Lung microvascular endothelial cell (primary cell): ENCODE data around the gene KCNJ8. TPM values are rescaled to one million over a fixed set of nuclear protein-coding genes. Genes with fewer than 3 reads are reported as not detected.
"Not testable (repeated sequence)": the region's sequence is repeated elsewhere in the genome, so short reads cannot be mapped to it uniquely, and the experiment has no call there.

ENCODE experiments used
- DNase-seq, 2 donors: peaks; one replicate each; pipeline versions ENCODE4 v3.0.0 to v3.0.0-alpha.2; 2010; ENCODE audit warnings: low read depth in 2 of 2
- total RNA-seq: library from RNA; depleted of rRNA; stranded (reverse); fragments of >200 nt; gene quantifications from 2 replicates; pipeline ENCODE4 v1.2.1, GENCODE V29; 2014

Gene KCNJ8
- total RNA-seq = not detected in 2 replicates

DNA sequence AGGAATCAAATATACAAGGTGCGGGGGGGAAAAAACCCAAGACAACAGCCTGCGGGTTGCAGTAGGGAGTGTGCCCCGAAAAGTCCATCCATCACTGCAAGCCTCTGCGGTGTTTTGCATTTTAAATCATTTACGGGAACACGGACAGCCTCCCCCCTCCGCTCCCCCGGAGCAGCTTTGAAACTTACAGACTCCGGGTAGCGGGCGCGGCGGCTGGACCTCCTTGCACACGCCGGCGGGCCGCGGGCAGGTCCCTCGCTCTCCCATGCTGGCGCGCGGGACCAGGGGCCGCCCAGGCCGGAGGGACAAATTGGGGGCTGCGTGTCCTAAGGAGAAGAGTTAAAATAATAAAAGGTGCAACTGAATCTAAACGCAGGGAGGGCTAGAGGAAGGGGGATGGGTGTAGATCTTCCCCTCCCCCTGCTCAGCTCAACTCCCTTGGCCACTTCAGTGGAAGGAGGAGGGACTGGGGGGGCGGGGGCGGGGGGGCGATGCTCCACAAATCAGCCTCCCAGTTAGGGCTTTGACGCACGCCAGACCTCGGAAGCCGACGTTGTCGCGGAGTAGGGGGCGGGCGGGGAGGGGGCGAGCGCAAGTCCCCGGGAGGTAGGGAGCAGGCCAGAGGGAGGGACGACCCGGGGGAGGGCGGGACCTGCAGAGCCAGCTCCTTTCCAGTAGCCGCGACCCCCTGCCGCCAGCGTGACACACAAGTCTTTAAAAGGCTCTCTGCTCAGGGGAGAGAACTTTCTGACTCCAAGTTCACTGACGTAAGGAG, at the start of gene KCNJ8:
Gene KCNJ8, minus strand, starts transcription at position 349 of the 775 bp plus-strand sequence. CDS start 1,090 bp downstream, outside the sequence.
- no peak for DNase-seq

GRCh38 chr12:21823581-21823980, 49.1 kb upstream of the KCNJ8 start:
- no peak for DNase-seq

DNA sequence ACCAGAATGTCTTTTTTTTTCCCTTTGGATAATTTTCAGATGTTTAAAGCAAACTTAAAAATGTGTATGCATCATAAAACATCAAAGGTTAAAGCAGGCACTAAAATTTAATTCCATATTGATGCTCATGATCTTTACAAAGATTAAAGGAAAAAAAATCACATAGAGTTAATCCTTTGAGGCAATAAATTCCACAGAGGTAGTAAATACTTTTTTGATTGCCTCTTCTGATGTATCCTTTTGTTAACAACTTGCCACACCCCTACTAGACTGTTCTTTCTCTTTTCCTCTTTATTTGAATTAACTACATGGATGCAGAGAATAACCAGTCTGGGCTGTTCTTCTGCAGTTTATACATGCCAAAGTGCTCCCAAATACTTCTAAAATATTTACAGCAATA, 45.2 kb upstream of the KCNJ8 start:
- DNase-seq = no peak

- no peak for DNase-seq
Measured at GRCh38 chr12:21819236-21819635, 44.7 kb upstream of the KCNJ8 start.

GRCh38 chr12:21818627-21819026, 44.1 kb upstream of the KCNJ8 start:
- DNase-seq = no peak

DNA sequence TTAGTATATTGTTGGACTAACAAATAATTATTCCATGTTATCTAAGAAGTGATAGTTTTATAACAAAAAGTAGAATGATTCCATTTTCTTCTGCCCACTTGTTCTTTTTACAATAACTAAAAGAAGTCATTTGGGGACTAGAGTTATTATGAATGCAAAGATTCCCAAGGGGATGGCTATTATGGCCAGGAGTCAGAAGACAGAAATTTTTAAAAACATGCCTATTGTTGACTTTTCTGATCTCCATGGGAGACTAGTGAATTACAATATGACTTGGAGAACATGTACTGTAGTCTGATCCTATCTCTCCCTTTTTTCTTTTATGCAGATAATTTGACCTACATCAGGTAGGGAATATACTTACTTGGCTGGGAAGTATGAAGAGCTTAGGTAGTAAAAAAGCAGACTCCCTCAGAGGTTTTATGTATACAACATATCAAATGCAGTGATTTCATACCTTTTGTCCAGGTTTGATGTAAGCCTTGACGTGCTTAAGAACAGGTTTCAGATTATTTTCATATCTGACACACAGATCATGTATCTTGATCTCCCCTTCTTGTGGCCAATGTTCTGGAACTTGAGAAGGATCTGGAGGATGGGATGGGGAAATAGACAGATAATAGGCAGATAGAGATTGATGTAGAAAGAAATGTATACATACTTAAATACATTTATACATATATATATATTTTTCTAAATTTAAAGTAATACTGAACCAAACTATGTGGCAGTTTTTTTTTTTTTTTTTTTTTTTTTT, 41.0 kb upstream of the KCNJ8 start:
- no peak for DNase-seq

DNA sequence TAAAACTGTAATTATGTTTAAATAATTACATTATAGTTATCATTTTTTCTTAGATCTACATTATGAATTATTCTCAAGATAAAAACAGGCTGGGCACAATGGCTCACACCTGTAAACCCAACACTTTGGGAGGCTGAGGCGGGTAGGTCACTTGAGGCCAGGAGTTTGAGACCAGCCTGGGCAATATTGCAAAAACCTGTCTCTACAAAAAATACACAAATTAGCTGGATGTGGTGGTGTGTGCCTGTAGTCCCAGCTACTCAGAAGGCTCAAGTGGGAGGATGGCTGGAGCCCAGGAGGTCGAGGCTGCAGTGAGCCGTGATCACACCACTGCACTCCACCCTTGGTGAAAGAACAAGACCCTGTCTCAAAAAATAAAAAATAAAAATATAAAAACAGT, 40.3 kb upstream of the KCNJ8 start:
- DNase-seq = no peak

DNA sequence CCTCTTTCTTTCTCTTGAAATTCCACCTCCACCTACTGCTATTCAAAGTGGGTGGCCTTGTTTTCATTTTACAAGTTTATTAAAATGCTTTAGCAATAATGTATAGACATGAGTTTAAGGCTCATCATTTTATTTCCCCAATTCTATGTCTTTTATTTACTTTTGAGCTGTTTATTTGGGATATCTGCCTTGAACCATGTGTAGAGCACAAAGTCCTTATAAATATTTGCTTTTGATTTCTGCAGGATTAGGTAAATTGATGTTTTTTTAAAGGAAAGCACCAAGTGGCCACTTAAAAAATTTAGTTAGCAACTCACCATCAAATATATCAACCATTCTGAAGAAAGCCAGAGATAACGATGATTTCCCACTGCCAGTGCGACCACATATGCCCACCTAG, 39.8 kb upstream of the KCNJ8 start:
- no peak for DNase-seq

- no peak for DNase-seq
Measured at GRCh38 chr12:21813751-21814150, 39.2 kb upstream of the KCNJ8 start.

DNA sequence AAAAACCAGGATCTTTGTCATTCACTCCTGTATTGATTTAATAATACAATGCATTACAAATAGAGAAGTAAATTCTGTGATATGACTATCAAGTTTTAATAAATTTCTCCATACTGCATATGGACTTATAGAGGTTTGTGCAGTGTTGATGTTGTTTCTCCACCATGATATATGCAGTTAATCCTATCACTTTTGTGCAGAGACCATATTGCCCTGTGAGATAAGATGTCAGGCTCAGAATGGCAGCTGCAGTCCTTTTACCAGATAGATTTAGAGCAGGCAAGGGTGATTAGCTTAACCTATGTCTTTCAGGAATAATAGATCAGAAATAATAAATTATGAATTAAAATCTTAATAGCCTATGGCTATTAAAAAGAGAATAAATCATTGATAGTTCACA, 38.6 kb upstream of the KCNJ8 start:
- DNase-seq = no peak

- DNase-seq = not testable (repeated sequence)
Measured at GRCh38 chr12:21812340-21812739, 37.8 kb upstream of the KCNJ8 start.

DNA sequence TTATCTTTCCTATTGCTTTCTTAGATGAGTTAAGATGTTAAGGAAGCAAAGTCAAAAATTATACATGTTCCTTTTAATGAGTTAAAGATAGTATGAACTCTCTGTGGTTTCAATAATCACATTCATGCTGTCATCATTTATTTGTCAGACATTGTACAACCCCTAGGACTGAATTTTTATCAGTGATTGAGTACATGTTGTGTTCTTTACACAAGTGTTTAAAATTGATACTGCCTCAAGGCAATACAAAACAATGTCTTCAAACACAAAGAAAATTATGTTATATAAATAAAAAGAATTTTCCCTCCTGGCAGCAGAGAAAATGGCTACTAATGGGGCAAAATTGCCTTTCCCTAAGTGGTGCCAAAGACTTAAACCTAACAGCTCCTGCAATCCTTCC, 34.6 kb upstream of the KCNJ8 start:
- no peak for DNase-seq

- no peak for DNase-seq
Measured at GRCh38 chr12:21806255-21806654, 31.7 kb upstream of the KCNJ8 start.

DNA sequence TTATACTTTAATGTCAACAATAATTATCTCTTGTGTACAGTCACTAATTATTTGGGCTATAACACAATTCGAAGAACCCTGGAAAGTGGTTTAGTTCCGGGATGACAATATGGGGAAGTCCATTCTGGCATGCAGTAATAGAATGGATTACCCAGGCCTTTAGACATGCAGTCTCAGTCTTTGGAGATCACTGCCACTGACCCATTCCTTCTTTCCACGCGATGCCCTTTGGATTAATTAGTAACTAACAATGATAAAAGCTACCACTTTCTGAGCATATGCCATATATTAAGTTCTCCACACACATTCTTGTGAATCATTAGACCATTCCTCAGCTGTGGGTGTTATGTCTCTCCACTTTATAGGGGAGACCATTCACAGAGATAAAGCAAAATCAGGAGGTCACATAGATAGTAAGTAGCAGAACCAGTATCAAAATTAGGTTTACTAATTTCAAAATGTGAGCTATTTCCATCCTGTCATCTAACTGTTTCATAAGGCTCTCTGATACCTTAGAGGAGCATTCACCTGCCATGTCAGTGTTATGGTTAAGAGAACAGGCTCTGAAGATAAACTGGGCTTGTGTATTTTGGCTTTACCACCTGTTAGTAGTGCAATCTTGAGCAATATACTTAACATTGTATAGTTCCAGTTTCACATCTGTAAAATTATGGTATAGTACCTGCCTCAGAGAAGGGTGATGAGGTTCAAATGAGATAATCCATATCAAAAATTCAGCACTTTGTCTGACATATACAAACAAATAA, 27.2 kb upstream of the KCNJ8 start:
- no peak for DNase-seq

DNA sequence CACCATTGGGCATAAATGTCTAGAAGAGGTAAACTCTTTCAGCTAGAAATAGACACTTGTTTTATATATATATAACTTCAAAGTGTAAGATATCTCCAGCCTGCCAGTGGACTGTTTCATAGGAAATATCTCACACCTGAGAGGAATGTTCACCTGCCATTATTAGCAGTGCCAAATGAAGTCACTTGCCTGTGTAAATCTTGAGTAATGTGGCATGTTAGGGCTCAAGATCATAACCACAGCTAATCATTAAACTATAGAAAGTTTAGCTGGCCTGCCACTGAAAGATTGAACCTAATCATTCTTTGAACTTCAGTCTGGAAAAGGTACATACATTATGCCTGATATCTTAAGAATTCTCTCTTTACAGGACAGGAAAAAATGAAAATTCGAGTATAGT, 25.5 kb upstream of the KCNJ8 start:
- DNase-seq = no peak

DNA sequence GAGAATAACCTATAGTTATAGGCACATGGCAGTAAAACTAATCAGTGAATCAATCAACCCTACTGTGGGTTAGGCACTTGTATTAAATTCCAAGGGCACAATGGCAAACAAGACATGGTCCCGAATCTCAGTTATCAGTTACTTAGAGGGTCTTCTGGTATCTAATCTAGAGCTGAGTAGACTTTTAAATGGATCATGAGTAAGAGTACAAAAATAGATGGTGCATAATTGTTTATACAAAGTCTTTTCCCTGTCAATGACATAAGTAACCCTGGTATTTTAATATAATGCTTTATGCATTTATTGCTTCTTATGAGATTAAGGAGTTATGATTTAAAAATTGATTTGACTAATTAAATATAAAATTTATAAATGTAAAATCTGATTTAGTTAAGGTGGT, 23.0 kb upstream of the KCNJ8 start:
- DNase-seq = no peak

DNA sequence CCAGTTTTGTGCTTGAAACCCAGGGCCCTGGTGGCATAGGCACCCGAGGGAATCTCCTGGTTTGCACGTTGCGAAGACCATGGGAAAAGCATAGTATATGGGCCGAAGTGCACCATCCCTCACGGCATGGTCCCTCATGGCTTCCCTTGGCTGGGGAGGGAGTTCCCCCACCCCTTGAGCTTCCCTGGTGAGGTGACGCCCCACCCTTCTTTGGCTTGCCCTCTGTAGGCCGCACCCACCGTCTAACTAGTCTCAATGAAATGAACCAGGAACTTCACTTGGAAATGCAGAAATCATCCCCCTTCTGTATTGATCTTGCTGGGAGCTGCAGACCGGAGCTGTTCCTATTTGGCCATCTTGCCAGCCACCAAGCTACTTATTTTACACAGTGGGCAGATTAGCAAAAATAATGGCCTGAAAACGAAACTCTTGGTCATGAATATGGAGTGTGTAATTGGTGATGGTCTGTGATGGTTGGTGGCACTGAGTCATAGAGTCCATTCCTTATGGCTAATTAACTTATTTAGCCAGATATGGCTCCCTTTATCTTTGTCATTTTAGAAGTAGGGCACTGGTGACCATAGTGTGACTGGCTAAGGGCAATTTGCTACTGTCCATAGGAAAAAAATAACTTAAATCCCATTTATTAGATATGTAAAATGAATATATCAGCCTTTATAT, 21.3 kb upstream of the KCNJ8 start:
- no peak for DNase-seq

- DNase-seq = not testable (repeated sequence)
Measured at GRCh38 chr12:21794807-21795595, 20.5 kb upstream of the KCNJ8 start.

DNA sequence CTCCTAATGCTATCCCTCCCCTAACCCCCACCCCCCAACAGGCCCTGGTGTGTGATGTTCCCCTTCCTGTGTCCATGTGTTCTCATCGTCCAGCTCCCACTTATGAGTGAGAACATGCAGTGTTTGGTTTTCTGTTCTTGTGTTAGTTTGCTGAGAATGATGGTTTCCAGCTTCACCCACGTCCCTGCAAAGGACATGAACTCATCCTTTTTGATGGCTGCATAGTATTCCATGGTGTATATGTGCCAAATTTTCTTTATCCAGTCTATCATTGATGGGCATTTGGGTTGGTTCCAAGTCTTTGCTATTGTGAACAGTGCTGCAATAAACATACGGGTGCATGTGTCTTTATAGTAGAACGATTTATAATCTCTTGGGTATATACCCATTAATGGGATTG, 15.2 kb upstream of the KCNJ8 start:
- DNase-seq = not testable (repeated sequence)

DNA sequence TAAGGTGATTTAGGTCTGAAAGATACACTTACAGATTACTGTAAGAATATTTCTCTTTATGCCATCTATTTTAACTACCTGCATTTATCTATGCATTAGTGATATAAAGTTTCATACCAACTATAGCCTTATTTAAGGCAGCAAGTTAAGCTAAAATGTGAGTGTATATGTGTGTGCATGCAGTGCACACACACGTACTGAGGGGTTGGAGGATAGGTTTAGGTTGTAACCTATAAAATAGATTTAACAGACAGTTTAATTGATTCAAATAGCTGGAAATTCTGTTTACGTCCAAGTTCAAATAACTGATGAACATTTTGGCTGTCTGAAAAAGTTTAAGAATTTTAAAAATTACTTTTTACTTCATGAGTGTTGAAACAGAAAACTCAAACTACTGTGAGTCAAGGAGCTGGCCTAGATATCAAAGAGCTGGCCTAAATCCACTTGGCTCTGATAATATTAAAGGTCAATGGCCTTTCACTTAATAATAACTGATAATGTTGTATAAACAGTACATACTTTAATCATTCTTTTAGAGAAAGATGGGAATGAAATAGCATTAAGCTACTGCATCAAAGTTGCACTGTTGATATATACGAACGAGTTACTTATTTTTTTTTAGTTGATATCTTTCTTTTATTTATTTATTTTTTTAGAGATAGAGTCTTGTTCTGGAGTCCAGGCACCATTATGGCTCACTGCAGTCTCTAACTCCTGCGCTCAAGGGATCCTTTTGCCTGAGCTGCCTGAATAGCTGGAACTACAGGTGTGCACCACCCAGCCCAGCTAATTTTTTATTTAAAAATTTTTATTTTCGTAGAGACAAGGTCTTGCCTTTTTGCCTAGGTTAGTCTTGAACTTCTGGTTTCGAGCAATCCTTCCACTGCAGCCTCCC, 13.8 kb upstream of the KCNJ8 start:
- no peak for DNase-seq
